ENCODE results near the gene NSD2.
A peak's percentile ranks its signal among the peaks of the same experiment; 100 is the strongest.
"Not testable (repeated sequence)": the region's sequence is repeated elsewhere in the genome, so short reads cannot be mapped to it uniquely, and the experiment has no call there.

NSD2 gene

DNA sequence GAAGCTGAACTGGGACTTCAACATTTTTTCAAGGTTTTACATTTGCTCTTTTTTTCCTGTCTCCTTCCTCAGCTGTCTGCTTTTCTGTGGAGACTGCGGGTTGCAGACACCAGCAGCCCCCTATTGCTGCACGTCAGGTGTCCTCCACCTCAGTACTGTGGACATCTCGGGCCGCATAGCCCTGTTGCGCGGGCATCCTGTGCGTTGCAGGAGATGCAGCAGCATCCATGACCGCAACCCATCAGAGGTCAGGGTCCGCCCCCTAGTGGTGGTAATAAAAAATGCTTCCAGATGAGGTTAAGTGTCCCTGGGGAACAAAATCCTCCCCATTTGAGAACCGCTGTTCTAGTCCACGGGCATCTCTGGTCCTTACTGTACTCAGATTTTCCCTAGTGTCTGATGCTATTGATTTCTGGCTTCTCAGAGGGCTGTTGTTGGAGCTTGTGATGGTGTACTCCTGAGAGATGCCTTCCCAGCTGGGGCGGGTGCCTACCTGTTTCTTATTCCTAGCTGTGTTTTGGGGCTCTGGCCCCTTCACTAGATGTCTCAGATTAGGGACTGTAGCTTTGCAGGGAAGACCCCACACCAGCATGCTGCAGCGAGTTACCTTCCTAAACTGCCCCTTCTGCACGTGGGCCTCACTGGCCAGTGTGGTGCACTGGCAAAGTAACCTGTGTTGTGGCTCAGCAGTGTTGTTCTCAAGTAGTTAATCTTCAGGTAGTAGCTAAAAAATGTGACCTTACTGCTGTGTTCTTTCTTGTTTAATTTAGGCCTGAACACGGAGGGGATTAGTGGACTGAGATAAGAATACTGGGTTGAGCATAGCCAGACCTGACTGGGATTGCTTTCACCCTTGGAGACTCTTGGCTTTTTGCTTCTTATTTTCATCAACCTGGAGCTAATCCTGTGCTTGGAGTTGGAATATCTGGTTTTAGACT is 28.2 kb downstream of the NSD2 start:
- peak; percentile 72 for DNase-seq

DNA sequence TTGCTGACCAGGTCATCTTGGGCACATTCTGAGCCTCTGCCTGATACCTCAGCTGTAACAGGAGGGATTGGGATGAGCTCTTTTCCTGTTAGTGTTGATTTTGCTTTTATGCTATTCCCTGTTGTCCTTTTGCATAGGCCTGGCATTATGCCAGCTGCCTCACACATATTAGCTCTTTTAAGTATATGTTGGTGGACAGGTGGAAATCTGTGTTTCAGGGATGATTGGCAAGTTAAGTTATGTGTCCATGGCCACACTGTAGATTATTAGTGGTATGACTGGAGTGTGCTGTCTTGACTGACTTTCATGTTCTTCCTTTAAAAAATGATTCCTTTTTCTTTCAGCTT is 28.9 kb downstream of the NSD2 start:
- DNase-seq, result no peak

DNA sequence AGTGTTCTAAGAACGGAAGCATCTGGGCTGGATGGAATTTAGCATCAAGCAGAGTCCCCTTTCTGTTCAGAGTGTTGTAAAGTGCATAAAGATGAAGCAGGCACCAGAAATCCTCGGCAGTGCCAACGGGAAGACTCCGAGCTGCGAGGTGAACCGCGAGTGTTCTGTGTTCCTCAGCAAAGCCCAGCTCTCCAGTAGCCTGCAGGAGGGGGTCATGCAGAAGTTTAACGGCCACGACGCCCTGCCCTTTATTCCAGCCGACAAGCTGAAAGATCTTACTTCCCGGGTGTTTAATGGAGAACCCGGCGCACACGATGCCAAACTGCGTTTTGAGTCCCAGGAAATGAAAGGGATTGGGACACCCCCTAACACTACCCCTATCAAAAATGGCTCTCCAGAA is 29.4 kb downstream of the NSD2 start:
- DNase-seq, result no peak

DNA sequence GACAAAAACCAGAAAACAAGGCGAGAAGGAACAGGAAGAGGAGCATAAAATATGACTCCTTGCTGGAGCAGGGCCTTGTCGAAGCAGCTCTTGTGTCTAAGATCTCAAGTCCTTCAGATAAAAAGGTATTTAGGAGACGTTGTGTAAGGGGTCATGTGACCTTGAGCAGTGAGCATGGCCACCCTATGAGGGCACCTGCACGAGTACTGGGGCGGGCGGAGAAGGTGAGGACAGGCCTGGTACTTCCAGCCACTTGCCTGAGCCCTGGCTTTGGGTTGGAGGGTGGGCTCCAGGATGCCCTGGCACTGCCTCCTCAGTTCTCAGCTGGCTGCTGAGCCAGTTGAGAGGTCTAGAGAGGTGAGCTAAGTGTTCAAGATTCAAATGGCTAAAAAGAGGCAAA is 29.9 kb downstream of the NSD2 start:
- DNase-seq, result no peak

DNA sequence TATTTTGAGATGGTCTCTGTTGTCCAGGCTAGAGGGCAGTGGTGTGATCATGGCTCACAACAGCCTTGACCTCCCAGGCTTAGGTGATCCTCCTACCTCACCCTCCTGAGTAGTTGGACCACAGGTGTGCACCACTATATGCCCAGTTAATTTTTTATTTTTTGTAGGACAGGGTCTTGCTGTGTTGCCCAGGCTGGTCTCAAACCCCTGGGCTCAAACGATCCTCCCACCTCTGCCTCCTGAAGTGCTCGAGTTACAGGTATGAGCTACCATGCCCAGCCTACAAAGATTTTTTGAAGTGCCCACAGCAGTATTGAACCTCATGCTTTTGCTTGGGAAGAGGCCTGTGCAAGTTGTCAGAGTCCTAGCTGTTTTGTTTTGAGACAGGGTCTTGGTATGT is 31.1 kb downstream of the NSD2 start:
- DNase-seq, result no peak

DNA sequence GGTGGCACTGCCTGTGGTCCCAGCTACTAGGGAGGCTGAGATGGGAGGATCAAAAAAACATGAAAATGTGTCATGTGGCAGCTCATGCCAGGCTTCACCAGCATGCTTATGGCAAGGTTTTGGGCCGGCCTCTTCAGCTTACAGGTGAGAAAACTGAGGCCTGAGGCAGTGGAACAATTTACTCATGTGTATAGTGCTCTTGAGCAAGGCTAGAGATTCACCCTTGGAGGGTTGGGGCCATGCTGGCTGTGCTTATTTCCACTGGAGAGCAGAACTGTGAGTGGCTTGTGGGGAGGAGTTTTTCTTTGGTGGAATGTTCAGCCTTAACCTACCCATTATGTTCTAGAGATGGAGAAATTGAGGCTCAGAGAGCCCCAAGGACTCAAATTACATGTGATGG is 31.8 kb downstream of the NSD2 start:
- no peak for DNase-seq

DNA sequence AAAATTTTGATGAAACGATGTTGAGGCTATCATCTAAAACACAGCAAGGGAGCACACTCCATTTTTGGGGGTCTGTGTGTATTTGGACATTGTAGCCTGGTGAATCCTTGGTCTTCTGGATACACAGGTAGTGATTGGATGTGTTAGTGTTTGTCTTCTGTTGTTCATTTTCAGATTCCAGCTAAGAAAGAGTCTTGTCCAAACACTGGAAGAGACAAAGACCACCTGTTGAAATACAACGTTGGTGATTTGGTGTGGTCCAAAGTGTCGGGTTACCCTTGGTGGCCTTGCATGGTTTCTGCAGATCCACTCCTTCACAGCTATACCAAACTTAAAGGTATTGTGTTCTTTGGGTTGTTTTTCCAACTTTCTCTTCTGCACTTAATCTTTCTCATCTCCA is 32.8 kb downstream of the NSD2 start:
- no peak for DNase-seq

DNA sequence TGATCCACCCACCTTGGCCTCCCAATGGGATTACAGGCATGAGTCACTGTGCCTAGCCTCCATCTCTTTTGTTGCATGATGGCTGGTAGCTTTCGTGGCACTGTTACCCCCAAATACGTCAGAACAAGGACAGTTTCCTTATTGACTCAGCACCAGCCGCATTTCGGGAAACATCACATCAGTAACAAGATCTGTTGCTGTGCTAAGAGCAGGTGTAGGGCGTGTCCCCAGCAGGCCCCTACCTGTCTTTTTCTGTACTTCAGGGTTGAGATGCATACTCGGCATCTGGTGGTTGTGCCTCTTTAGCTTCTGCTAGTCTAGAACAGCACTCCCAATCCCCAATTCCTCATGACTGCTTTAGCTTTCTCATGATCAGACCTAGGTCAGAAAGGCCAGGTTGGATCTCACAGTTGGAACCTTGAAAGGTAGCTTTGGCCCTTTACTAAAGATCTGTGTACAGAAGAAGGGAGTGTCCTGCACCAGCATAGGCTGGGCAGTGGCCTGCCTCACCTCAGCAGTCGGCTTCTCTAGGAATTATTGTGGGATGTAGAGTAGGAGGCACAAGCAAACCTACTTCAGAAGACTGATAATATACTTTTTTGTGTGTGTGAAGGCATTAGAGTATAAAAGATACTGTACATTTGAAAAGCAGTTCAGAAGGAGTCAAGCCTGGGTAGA is 36.8 kb downstream of the NSD2 start:
- DNase-seq, result no peak

DNA sequence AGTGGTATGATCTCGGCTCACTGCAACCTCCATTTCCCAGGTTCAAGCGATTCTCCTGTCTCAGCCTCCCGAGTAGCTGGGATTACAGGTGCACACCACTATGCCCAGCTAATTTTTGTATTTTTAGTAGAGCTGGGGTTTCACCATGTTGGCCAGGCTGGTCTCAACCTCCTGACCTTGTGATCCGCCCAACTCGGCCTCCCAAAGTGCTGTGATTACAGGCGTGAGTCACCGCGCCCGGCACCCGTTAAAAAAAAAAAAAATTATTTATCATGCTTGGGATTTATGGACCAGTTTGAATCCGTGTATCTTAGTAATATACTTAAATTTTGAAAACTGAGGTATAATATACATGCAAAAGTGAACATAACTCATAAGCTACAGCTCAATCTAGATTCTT is 38.5 kb downstream of the NSD2 start:
- DNase-seq, result not testable (repeated sequence)

DNA sequence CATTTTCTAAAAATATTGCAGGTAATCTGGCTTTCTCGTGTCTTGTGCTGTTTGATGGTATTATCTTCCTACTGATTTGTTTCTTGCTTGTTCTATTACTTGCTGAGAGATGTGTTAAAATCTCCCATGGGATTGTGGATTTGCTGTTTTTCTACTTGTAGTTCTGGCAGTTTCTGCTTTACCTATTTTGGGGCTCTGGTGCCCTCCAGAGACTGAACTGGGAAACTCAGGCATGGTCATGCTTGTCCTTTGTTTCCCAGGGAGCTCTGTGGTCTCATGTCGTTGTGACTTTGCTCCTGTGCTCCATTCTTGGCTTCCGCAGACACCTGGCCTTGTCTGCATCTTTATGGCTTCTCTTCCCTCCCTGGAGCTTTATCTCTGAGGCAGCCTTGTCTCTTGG is 39.5 kb downstream of the NSD2 start:
- DNase-seq, result peak; percentile 26

DNA sequence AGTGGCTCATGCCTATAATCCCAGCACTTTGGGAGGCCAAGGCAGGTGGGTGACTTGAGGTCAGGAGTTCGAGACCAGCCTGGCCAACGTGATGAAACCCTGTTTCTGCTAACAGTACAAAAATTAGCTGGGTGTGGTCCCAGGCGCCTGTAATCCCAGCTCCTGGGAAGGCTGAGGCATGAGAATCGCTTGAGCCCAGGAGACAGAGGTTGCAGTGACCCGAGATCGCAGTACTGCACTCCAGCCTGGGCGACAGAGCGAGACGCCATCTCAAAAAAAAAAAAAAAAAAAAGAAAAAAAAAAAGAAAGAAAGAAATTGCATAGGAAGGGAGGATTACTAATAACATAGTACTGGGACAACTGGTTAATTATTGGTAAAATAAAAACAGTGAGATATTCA is 40.1 kb downstream of the NSD2 start:
- DNase-seq, result not testable (repeated sequence)

DNA sequence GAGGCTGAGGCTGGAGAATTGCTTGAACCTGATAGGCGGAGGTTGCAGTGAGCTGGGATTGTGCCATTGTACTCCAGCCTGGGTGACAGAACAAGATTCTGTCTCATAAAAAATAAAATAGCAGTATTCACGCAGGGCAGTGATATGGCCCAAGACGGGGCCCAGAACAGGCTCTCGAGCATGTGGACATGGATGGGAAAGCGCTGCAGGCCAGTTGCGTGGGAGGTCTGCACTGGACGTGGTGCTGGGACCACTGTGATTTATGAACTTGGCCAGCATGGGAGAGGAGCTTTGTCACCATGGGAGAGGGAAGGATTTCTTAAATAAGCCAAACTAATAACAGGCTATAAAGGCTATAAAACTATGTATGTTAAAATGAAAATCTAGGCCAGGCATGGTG is 51.6 kb downstream of the NSD2 start:
- DNase-seq, result no peak

DNA sequence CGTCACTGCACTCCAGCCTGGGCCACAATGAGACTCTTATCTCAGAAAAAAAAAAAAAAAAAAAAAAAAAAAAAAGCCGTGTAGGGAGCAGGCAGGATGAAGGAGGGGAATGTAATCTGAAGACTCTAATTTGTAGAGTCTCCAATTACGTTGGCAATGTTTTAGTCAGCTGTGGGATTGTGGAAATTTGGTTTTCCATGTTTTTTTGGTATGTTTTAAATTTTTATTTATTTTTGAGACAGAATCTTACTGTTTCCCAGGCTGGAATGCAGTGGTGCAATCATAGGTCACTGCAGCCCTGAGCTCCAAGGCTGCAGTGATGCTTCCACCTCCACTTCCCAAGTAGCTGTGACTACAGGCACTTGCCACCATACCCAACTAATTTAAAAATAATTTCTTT is 56.5 kb downstream of the NSD2 start:
- no peak for DNase-seq

DNA sequence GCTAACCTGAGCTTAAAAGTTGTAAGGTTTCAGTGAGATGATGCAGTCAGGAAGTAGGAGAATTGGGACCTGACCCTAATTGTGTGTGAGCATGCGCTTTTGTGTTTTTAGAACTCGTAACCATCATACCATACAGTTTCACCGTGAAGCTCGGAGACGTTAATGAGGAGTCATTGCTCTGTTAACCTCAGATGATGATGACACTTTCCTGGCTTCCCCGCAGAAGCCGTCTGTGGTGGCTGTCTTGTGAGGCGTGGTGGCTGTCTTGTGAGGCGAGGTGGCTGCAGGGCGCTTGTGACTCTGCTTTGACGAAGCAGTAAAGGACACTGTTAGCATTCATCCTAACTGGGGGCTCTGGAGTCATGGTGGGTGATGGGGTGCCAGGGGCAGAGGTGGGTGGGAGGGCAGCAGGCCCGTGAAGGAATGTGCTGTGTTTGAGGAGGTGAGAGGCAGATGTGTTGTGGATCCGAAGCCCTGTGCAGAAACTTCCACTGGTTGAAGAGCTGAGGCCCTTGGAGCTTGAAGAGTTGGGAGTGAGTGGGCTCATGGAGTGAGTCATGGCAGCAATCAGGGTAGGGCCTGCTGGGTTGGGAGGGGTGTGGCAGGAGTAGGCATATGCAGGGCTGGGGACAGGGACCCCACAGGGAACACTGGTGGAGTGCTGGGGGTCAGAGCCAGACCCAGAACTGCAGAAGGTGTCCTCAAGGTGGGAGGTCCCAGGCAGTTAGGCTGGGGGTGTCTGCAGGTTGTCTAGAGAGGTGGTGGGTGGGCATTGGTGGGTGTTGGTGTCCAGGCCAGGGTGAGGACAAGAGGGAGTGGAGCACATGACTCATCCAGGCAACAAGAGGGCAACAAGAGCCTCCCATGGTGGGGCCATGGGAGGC is 57.4 kb downstream of the NSD2 start:
- DNase-seq, result no peak

DNA sequence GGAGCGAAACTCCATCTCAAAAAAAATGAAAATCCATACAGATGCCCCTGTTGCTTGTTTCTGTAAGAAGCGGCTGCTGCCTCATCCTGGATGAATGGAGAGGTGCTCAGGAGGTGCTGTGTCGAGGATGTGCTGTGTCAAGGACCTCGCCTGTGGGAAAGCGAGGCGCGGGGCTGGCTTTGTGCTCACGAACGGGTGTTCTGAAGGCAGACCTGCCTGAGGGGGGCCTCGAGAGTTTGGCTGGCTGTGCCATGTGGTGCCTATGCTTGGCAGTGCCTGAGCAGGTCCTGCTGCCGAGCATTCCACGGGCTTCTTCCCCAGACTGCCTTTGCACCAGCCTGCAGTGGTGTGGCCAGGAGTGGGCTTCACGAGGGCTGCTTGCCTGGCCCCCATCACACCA is 61.5 kb downstream of the NSD2 start:
- no peak for DNase-seq

DNA sequence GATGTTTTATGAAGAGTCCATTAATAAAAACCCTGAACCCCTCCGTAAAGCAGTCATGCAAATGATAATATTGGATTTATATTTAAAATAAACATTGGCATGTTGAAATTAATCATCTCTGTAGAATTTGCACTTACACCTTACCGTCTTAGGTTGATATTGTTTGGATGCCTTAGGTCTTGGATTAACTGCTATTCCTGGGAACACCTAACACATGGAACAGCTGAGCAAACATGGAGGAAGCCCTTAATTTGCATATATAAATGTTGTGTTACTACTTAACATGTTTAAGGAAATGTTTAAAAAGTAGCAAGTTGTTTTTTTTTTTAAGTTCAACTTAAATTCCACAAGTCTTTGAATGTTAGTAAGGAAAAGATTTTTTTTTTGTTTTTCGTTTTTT is 62.5 kb downstream of the NSD2 start:
- DNase-seq, result no peak

DNA sequence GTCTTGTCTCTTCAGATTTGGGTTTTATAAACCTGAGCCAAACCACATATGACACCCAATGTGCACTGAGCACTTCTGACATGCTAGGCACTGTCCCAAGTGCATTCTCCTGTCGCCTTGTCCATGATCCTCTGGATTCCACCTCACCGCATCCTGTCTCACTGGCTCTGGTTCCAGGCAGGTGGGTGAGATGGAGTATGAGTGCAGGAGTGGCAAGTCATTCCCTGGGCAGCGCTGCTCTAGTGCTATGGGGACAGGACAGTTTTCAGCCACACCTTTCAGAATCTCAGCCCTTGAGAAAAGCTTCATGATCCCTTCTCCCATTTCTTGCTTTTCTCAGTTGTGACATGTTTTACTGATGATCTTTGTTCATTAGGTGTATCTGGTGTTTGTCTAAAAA is 66.4 kb downstream of the NSD2 start:
- DNase-seq, result no peak

DNA sequence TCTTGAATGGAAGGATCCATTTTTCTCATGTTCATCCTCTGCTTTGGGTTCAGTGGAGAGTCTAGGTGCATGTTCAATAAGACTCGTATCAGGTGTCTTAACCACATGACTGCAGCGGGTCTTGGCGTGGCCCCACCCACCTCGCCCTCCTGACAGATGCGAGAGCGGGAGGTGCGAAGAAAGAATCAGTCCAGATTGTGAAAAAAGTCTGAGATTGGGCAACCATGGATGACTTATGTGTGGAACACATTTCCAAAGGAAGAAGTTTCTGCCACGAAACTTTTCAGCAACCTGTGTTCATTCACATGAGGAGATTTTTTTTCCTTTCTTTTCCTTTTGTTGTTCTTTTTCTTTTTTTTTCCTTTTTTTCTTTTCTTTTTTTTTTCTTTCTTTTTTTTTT is 66.8 kb downstream of the NSD2 start:
- no peak for DNase-seq

DNA sequence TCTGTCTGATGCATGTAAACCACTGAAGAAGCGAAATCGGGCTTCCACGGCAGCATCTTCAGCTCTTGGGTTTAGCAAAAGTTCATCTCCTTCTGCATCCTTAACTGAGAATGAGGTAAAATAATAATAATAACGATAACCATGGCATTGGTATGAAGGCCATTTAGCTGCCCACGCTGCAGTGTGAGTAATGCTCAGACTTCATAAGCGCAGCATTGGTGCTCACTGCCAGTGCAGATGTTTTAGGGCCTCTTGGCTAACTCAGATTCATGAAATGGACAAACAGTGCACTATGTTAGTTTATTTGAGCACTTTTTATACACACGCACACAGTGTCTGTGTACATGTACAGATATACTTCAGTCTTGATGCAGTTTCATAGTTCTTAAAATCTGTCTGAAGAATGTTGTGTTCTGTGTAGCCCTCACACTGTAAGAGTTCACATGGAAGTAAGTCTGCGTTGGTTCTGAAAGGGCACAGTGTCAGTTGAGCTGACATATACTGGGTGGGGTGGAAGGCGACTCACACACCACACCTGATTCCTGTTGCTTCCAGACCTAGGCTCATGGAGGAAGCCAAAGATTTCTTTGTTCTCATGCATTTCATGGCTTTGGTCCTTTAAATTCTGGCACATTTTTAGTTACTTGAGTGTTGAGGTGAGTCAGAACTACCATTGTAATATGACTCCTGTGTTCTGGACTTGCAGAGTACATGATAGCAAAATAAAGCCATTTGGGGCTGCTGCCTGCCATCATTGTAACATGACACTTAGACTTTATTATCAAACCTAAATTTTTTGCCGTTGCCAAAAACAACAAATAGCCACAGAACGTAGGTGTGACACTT is 68.7 kb downstream of the NSD2 start:
- no peak for DNase-seq

DNA sequence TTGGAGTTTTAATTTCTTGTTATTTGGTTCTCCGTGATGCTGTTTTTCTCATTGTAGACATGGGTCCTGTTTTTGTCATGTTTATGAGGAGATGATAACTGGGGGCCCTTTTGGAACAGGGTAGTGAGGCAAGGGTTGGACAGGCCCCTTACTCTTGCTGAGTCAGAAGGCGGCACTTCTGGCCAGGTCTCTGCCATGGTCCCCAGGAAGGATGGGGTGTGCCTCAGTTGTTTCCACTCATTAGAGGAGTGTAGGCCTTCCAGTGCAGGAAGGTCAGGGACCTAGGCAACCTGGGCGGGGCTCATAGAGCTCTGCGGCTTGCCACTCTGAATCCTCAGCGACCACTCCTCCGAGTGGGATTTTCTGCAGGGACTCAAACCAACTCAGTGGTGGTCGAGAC is 69.4 kb downstream of the NSD2 start:
- no peak for DNase-seq

DNA sequence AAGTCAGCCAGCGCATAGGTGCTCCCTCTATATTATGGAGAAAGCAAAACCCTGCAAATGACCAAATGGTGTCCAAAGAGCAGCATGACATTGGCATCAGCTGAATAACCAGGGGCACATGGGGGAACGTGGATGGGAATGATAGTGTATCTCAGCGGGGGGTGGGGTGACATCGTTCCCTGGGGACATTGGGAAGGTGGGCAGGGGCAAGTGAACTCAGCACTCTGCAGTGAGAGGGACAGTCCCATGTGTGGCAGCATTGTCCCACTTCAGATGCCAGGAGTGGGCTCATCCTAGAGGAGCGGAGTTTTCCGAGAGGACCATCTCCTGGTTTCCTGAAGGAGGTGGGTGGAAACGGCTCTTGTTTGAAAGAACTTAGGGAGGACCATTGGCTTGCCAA is 72.7 kb downstream of the NSD2 start:
- no peak for DNase-seq

DNA sequence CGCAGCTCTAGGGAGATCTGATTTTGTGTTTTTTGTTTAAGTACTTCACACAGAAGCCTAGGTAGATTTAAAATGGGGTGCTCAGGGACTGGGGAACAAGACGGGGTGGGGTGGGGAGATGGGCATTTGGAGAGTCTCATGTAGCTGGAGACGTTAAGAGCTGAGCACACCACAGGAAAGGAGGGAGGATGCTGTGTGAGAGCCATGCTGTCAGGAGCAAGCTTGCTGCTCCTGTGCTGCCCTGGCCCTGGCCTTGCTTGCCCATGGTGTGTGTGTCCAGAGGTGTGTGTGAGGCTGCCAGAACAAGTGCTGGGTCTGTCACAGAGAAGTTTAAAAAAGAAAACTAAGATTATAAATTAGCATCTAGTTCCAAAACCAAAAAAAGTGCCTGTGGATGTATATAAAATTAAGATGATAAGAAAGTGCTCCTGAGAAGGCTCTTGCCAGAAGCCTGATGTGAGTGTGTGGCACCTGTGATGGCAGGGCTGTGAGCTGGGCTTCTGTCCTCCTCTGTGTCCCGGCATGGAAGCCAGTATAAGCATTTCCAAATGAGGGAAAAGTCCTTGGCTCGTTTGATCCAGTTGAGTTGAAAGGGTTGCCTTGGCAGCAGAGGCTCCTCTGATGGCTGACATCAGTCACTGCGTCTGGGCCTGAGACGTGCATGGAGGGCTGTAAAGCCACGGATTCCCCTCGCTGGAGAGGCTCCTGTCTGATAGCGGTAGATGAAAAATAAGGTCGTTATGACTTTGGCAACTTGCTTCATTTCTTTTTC is 74.1 kb downstream of the NSD2 start:
- no peak for DNase-seq

Data from activated naive CD4-positive, alpha-beta T cell treated with Interleukin-2 at 50 U/mL for 16 hours (primary cell).